Germinal center (tissue), 1 donor: ENCODE data around the gene CDH20.

Experiments
- DNase-seq: peaks from one replicate; pipeline ENCODE4 v3.0.0; 2012; ENCODE audit warnings: mixed read lengths, low spot score

Gene CDH20

GRCh38 chr18:61575419-61575818 is 242.2 kb downstream of the CDH20 start:
- DNase-seq: no peak

GRCh38 chr18:61578846-61579245 is 245.6 kb downstream of the CDH20 start:
- no peak for DNase-seq

DNA sequence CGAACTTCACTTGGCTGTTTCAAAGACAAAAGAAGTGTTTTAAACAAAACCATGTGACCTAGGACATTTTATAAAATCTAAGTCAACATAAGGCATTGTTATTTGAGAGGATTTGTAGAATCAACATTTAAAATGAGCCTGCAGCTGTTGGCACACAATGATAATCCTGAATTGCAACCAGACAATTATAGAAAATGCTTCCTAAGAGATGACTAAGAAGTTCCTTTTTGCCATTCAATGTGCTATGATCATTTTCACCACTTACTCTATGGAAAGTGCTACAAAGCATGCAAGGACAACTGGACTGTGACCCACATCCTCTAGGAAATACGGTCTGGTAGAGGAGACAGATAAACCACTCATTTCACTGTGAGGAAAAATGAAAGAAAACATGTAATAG is 246.4 kb downstream of the CDH20 start:
- no peak for DNase-seq

- DNase-seq: no peak
Observed at GRCh38 chr18:61580046-61580445, 246.8 kb downstream of the CDH20 start.

GRCh38 chr18:61581578-61582201 is 248.5 kb downstream of the CDH20 start:
- peak; percentile 78 for DNase-seq

GRCh38 chr18:61582202-61582710 is 249.0 kb downstream of the CDH20 start:
- no peak for DNase-seq

DNA sequence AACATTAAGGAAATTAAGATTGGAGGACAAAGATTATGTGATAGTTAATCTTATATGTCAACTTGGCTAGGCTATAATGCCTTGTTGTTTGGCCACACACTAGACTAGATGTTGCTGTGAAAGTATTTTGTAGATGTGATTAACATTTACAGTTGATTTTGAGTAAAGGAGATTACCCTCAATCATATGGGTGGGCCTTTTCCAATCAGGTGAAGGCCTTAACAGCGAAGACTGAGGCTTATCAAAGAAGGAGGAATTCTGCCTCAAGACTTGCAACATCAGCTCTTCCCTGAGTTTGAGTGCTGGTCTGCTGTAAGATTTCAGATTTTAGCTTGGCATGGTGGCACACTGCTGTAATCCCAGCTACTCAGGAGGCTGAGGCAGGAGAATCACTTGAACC is 250.3 kb downstream of the CDH20 start:
- no peak for DNase-seq

DNA sequence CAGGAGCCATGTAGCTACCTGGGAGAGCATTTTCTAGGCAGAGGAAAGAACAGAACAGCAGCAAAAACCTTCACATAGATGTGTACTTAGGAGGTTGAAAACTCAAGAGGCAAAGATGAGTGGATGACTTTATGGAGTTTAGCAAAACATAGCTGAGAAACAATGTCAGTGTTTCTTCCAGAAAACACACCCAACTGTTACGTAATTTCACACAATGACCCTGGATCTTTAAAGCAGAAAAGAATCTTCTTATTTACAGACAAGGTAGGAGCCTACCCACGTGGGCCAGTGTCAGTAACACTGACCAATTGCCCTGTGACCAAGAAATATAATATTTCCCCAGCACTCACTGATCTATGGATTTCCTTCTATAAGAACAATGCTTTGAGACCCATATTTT is 254.6 kb downstream of the CDH20 start:
- no peak for DNase-seq

DNA sequence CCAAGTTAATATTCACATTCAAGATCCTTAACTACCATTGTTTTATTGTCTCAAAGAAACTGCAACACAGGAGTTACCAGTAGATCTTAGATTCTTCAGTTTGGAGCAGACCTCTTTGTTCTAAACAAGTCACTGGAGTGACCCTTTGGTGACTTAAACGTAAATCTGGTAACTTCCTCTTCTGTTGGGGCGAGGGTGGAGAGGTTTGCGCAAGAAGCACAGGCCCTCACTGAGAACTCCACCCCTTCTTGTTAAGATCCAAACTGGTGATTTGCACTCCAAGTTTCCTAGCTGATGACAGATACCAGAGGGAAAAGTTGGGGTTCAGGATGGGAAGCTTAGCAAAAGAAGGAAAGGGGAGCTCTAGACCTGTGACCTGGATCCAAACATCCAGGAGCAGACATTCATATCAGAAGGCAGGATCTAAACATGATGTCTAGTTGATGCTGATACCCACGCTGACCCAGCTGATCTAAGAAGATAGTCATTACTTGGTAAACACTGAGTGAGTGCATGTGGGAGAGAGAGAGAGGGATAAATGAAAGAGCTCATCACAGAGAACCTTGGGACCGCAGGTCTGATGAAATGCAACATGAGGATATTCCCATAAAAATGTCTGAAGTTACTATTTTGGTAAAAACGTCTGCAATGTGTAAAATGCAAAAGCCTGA is 256.0 kb downstream of the CDH20 start:
- DNase-seq: no peak

DNA sequence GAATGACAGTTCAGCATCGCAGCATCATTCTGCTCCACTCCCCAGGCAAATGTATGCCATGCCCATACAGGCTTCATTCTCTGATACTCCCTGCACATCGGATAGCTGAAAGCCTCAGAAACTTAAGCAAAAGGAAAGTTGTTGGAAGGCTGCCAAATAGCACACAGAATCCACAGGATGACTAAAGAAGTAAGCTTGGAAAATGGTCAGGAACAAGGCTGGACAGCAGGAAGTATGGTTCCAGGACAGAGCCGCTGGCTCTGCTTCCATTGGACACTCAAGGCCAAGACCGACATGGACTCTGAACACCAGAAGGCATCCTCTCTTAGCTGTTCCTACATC is 256.5 kb downstream of the CDH20 start:
- DNase-seq: no peak

DNA sequence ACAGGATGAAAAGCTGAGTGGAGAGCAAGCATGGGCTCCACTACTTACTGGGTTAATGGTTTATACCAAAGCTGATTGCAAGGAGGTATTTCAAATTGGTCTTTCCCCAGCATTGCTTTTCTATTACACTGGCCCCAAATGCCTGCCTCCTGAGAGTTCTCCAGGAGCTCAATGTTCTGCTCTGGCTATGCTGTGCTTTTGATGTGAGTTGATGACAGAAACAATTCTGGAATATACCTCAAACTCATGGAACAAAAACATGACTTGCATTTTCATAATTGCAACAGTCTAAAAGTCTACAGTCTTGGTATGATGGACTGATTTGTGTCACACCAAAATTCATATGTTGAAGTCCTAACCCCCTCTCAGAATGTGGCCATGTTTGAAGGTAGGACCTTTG is 258.0 kb downstream of the CDH20 start:
- DNase-seq: no peak

GRCh38 chr18:61595615-61596251 is 262.5 kb downstream of the CDH20 start:
- DNase-seq: no peak

- DNase-seq: no peak
Observed at GRCh38 chr18:61596296-61596695, 263.1 kb downstream of the CDH20 start.

DNA sequence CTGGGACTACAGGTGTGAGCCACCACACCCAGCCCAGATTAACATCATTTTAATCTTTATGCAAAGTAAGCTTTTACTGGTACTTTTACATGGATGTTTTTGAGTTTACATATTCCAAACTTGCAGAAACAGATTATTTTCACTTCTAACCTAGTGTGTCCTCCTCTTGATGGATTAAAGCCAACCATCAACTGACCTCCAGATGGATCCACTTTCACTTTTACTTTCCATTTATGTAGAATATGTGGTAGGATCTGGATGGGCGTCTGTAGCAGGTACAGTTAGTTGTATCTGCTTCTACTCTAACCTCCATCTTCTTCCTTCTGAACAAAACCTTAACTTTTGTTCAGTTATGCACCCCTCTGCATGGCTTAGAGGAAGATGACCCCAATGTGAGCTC is 264.1 kb downstream of the CDH20 start:
- no peak for DNase-seq

DNA sequence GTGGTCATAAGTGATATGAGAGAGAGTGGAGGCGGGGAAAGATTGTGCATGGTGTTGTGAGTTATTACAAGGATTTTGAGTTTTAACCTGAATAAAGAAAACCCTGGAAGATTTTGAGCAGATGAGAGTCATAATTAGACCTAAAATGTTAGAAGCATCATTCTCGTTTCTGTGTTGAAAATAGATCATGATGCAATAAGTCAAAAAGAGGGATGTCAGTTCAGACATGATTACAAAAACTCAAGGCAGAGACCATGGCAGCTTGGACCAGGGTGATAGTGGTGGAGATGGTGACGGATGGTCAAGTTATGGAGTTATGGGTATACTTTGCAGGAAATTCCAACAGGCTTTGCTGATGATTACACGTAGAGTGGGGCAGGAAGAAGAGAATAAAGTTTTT is 267.2 kb downstream of the CDH20 start:
- no peak for DNase-seq

DNA sequence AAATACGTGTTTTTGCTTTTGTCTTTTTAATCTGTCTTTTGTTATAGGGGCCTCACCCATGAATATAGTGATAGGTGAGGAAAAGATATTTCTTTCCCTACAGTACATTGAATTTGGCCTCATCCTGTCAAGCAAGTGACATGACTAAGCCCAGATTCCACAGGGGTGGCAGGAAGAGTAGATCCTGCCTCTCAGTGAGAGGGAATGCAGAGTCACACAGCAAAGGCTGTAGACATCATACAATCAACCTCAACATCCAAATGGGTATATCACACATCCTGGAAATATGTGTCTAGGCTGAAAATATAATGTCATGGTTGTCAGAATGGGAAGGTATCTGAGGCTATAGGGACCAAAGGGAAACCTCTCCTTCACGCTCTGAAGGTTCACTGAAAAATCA is 269.6 kb downstream of the CDH20 start:
- no peak for DNase-seq
